ENCODE measurements around the gene NBEAL2.

- TF ChIP-seq CTCF (IDR thresholded peaks at IDR 0.05; ENCODE audit: insufficient read depth, low read depth, low read length) = no peak
- no peak for TF ChIP-seq EZH2 (IDR thresholded peaks at IDR 0.05; ENCODE audit: insufficient read depth, low read length)
These were observed 49.2 kb downstream of the NBEAL2 start for GRCh38 chr3:47028667-47029066.

All from astrocyte (in vitro differentiated cells and primary cell).